ENCODE measurements around the gene MKX. TPM values are rescaled to one million over a fixed set of nuclear protein-coding genes. Genes with fewer than 3 reads are reported as not detected.
"Not testable (repeated sequence)": the region's sequence is repeated elsewhere in the genome, so short reads cannot be mapped to it uniquely, and the experiment has no call there.

MKX gene
- polyA plus RNA-seq, 6 donors from 2014 or later: not detected

DNA sequence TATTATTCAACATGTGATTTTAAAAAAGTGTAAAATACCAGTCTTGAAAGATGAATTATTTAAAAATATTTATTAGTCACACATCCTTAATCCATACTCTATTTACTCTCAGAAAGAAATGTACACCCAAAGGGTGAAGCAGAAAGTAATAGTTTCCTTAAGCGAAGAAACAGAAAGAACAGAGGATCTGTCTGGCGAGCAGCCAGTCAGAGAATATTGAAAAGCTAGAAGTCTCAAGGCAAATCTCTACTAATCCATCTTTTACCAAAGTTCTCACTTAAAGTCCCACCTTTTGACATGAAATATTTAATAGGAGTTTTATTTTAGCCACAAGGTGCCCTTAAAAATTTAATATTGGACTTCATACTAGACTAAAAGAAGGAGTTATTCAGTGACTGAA, 46.7 kb downstream of the MKX start:
- DNase-seq: no peak
- no peaks in the 10 kb centered on the region for H3K36me3 Mint-ChIP-seq
- no peaks in the 10 kb centered on the region for H3K4me1 Mint-ChIP-seq
- no peaks in the 10 kb centered on the region for H3K9me3 Mint-ChIP-seq
- H3K4me3 Mint-ChIP-seq: no peak overlapping the region
- ATAC-seq (ENCODE audit: low read depth in 2 of 2): no peak
- no peak overlapping the region for H3K27ac Mint-ChIP-seq
- peaks cover 12 to 27% (median 12%) of the 10 kb centered on the region in 3 donors for H3K27me3 Mint-ChIP-seq

GRCh38 chr10:27696466-27696865, 49.2 kb downstream of the MKX start:
- Mint-ChIP-seq H3K4me1 (no peaks in the 10 kb centered on the region), H3K27ac (no peak overlapping the region), H3K27me3 (peaks cover 5 to 27% (median 12%) of the 10 kb centered on the region in 3 donors), H3K36me3 (no peaks in the 10 kb centered on the region), H3K9me3 (peaks cover 0 to 2% (median 0%) of the 10 kb centered on the region in 7 donors), H3K4me3 (no peak overlapping the region)
- ATAC-seq (ENCODE audit: low read depth in 2 of 2) (no peak), DNase-seq (no peak)

DNA sequence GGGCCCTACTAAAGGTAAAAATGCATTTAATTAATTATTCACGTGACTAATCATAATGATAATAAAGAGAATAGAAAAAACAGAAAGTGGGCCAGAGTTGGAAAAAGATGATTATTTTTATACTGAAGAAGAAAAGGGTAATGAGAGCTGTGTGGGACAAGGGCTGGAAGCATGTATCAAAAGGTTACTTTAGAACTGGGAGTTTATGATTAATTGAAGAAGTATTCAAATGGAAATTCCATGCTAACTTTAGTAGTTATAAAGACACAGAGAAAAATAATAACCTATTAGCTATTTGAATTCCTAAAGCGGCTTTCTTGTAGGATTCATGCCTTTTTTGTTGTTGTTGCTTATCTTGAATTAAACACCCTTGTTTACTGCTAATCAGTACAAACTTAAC, 49.9 kb downstream of the MKX start:
- H3K4me3 Mint-ChIP-seq: no peak overlapping the region
- H3K27me3 Mint-ChIP-seq: peaks cover 5 to 27% (median 12%) of the 10 kb centered on the region in 3 donors
- no peaks in the 10 kb centered on the region for H3K36me3 Mint-ChIP-seq
- no peak overlapping the region for H3K27ac Mint-ChIP-seq
- no peak for ATAC-seq (ENCODE audit: low read depth in 2 of 2)
- H3K9me3 Mint-ChIP-seq: peaks cover 0 to 4% (median 0%) of the 10 kb centered on the region in 7 donors
- no peaks in the 10 kb centered on the region for H3K4me1 Mint-ChIP-seq
- no peak for DNase-seq

GRCh38 chr10:27695088-27695487, 50.5 kb downstream of the MKX start:
- H3K27ac Mint-ChIP-seq: no peak overlapping the region
- H3K9me3 Mint-ChIP-seq: peaks cover 0 to 9% (median 0%) of the 10 kb centered on the region in 7 donors
- ATAC-seq (ENCODE audit: low read depth in 2 of 2) (no peak), DNase-seq (no peak)
- peaks cover 5 to 27% (median 12%) of the 10 kb centered on the region in 3 donors for H3K27me3 Mint-ChIP-seq
- no peak overlapping the region for H3K4me3 Mint-ChIP-seq
- no peaks in the 10 kb centered on the region for H3K36me3 Mint-ChIP-seq
- no peaks in the 10 kb centered on the region for H3K4me1 Mint-ChIP-seq

- Mint-ChIP-seq H3K36me3 (no peaks in the 10 kb centered on the region), H3K27me3 (peaks cover 3 to 33% (median 6%) of the 10 kb centered on the region in 3 donors), H3K4me1 (no peaks in the 10 kb centered on the region), H3K9me3 (peaks cover 0 to 17% (median 6%) of the 10 kb centered on the region in 7 donors), H3K4me3 (no peak overlapping the region), H3K27ac (no peak overlapping the region)
- no peak for ATAC-seq (ENCODE audit: low read depth in 2 of 2)
- DNase-seq: no peak
Measured at GRCh38 chr10:27692663-27693062, 53.0 kb downstream of the MKX start.

DNA sequence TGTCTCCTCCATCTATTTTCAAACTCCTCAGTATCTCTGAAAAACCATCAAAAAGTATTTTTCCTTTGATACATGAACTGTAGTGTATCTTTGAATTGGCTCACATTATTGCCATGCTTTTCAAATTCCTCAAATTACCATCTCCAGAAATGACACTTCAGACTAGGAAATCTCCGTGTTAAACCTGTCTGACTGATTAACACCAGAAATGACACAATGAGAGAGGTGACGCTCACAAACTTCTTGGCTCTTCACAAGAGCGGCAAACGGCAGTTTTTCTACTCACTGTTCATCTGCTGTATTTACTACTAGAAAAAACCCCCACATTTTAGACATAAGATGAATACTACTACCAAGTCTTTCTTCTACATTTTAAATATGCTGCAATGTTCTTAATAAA, 56.6 kb downstream of the MKX start:
- Mint-ChIP-seq H3K27me3 (peaks cover 0 to 18% (median 15%) of the 10 kb centered on the region in 3 donors), H3K4me1 (no peaks in the 10 kb centered on the region), H3K4me3 (no peak overlapping the region), H3K9me3 (peaks cover 0 to 17% (median 6%) of the 10 kb centered on the region in 7 donors), H3K27ac (no peak overlapping the region), H3K36me3 (no peaks in the 10 kb centered on the region)
- no peak for ATAC-seq (ENCODE audit: low read depth in 2 of 2)
- DNase-seq: no peak

DNA sequence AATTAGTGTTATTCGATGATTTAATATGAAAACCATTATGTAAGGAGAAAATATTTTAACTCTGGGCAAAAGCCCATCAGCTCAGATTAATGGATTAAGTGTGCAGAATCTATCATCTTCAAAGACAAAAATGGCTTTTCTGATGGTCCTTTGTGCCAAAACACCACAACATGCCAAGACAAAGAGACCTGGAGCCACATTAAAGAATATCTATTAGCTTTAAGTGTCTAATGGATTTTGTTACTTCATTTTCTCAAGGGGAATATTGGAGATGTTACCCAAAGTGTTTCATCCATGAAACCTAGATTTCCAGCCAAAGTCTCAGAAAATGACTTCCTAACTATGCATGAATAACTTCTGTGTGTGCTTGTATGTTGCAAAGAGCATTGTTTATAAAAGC, 57.3 kb downstream of the MKX start:
- Mint-ChIP-seq H3K27me3 (peaks cover 0 to 18% (median 15%) of the 10 kb centered on the region in 3 donors), H3K36me3 (no peaks in the 10 kb centered on the region), H3K27ac (no peak overlapping the region), H3K9me3 (peaks cover 0 to 17% (median 6%) of the 10 kb centered on the region in 7 donors), H3K4me3 (no peak overlapping the region), H3K4me1 (no peaks in the 10 kb centered on the region)
- DNase-seq (no peak), ATAC-seq (ENCODE audit: low read depth in 2 of 2) (no peak)

GRCh38 chr10:27687743-27688142, 57.9 kb downstream of the MKX start:
- no peak overlapping the region for H3K4me3 Mint-ChIP-seq
- peaks cover 0 to 18% (median 15%) of the 10 kb centered on the region in 3 donors for H3K27me3 Mint-ChIP-seq
- H3K36me3 Mint-ChIP-seq: no peaks in the 10 kb centered on the region

GRCh38 chr10:27687326-27687725, 58.3 kb downstream of the MKX start:
- Mint-ChIP-seq H3K27ac (no peak overlapping the region), H3K4me1 (no peaks in the 10 kb centered on the region), H3K27me3 (peaks cover 0 to 18% (median 15%) of the 10 kb centered on the region in 3 donors), H3K36me3 (no peaks in the 10 kb centered on the region), H3K9me3 (peaks cover 0 to 17% (median 6%) of the 10 kb centered on the region in 7 donors), H3K4me3 (no peak overlapping the region)
- no peak for ATAC-seq (ENCODE audit: low read depth in 2 of 2)
- no peak for DNase-seq

More at GRCh38 chr10:27687743-27688142, 57.9 kb downstream of the MKX start:
- Mint-ChIP-seq H3K27ac (no peak overlapping the region), H3K9me3 (peaks cover 0 to 17% (median 6%) of the 10 kb centered on the region in 7 donors), H3K4me1 (no peaks in the 10 kb centered on the region)
- no peak for DNase-seq
- ATAC-seq (ENCODE audit: low read depth in 2 of 2): no peak

DNA sequence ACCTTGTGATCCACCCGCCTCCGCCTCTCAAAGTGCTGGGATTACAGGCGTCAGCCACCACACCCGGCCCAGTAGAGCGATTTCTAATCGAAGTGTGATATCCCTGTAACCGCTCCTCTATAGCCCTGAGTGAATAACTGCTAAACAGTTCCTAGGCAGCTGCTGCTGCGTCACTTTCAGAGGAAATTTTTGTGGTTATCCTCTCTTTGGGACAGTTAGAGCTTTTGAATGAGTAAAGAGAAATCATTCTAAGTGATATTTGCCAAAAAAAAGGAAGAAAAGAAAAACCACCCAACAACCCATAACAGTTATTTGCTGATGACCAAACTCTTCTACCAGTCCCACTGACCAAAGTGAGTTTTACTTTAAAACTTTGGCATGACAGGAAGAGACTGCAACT, 59.9 kb downstream of the MKX start:
- no peak for DNase-seq
- Mint-ChIP-seq H3K4me3 (no peak overlapping the region), H3K27me3 (peaks cover 0 to 18% (median 15%) of the 10 kb centered on the region in 3 donors), H3K27ac (no peak overlapping the region), H3K4me1 (no peaks in the 10 kb centered on the region), H3K36me3 (no peaks in the 10 kb centered on the region), H3K9me3 (peaks cover 0 to 13% (median 4%) of the 10 kb centered on the region in 7 donors)
- ATAC-seq (ENCODE audit: low read depth in 2 of 2): no peak

DNA sequence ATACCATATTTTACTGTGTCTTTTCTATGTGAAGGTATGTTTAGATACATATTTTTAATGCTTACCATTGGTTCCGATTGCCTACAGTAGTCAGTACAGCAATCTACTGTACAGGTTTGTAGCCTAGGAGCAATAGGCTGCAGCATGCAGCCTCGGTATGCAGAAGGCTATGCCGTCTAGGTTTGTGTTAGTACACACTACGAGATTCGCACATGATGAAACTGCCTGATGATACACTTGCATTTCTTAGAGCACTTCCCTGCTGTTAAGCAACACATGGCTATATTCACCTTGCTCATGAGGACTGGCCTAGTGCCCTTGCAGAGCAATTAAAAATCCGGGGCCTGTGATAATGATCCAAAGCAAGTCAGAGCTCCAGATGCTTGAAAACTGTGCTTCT, 62.4 kb downstream of the MKX start:
- Mint-ChIP-seq H3K9me3 (no peaks in the 10 kb centered on the region), H3K4me1 (no peaks in the 10 kb centered on the region)
- no peak for ATAC-seq (ENCODE audit: low read depth in 2 of 2)

GRCh38 chr10:27681795-27682194, 63.8 kb downstream of the MKX start:
- not testable (repeated sequence) for H3K9me3 Mint-ChIP-seq; H3K27ac Mint-ChIP-seq; H3K4me3 Mint-ChIP-seq; H3K4me1 Mint-ChIP-seq; DNase-seq; H3K36me3 Mint-ChIP-seq; ATAC-seq (ENCODE audit: low read depth in 2 of 2)
- H3K27me3 Mint-ChIP-seq: peaks cover 0 to 10% (median 3%) of the 10 kb centered on the region in 3 donors

More for the DNA sequence above, 62.4 kb downstream of the MKX start:
- DNase-seq: no peak
- Mint-ChIP-seq H3K4me3 (no peak overlapping the region), H3K36me3 (no peaks in the 10 kb centered on the region), H3K27ac (no peak overlapping the region), H3K27me3 (peaks cover 3 to 18% (median 5%) of the 10 kb centered on the region in 3 donors)

DNA sequence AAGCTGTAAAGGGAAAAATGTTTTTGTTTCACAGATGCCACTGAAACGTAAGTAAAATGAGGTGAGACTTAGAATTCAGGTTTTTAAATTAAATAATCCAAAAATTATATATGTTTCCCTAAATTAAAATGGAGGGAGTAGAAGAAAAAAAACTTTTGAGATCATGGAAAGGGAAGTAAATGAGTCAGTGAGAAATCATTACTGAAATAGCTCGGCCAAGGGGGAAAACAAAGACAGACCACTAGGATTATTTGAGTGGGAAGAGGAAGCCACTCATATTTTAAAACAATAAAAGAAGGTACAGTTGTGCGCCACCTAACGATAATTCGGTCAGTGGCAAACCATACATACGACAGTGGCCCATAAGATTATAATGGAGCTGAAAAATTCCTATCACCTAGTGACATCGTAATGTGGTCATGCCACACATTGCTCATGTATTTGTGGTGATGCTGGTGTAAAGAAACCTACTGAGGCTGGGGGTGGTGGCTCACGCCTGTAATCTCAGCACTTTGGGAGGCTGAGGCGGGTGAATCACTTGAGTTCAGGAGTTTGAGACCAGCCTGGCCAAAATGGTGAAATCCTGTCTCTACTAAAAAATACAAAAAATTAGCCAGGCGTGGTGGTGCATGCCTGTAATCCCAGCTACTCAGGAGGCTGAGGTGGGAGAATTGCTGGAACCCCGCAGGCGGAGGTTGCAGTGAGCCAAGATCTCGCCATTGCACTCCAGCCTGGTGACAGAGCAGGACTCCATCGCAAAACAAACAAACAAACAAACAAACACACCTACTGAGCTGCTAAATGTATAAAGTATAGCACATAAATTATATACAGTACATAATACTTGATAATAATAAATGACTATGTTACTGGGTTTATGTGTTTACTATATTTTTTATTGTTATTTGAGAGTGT, 64.7 kb downstream of the MKX start:
- ATAC-seq (ENCODE audit: low read depth in 2 of 2) (no peak), DNase-seq (no peak)
- no peaks in the 10 kb centered on the region for H3K36me3 Mint-ChIP-seq
- H3K4me3 Mint-ChIP-seq: no peak overlapping the region
- peaks cover 0 to 4% (median 3%) of the 10 kb centered on the region in 3 donors for H3K27me3 Mint-ChIP-seq
- H3K27ac Mint-ChIP-seq: no peak overlapping the region
- H3K9me3 Mint-ChIP-seq: no peaks in the 10 kb centered on the region
- no peaks in the 10 kb centered on the region for H3K4me1 Mint-ChIP-seq

DNA sequence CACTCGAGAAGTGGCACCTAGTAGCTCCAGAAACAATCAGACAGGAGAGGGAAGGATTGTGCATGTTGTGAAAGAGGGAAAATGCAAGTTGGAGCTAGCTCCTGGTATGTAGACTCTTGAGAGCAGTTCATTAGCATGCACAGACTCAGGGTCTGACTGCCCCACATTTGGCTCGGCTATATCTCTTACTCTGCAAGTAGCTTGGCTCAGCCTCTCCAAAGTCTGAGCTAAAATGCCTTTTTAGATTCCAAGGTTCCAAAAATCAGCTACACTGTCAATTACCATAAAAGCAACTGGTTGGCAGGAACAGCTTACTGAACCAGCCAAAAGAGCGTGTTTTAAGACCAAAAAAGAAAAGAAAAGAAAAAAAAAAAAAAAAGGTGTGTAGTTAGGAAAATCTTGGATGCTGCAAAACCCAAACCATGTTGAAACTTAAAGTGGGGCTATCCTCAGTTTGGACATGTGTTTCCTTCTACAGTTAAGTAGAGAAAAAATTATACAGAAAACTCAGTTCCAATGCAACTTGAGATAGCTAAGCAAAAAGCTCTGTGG, 65.5 kb downstream of the MKX start:
- H3K4me1 Mint-ChIP-seq: no peaks in the 10 kb centered on the region
- no peak overlapping the region for H3K27ac Mint-ChIP-seq
- peaks cover 0 to 3% (median 0%) of the 10 kb centered on the region in 3 donors for H3K27me3 Mint-ChIP-seq
- H3K9me3 Mint-ChIP-seq: no peaks in the 10 kb centered on the region
- no peak for DNase-seq
- no peak overlapping the region for H3K4me3 Mint-ChIP-seq
- ATAC-seq (ENCODE audit: low read depth in 2 of 2): no peak
- no peaks in the 10 kb centered on the region for H3K36me3 Mint-ChIP-seq

Measured in naive B cell (primary cell).